Measurements from ENCODE around the gene DAPK2. TPM values are rescaled to one million over a fixed set of nuclear protein-coding genes. Genes with fewer than 3 reads are reported as not detected.
"Not testable (repeated sequence)": the region's sequence is repeated elsewhere in the genome, so short reads cannot be mapped to it uniquely, and the experiment has no call there.

DAPK2 gene
- polyA plus RNA-seq, 1 of the 3 experiments (the other 2 are of a cell fraction), result 1.4 TPM

DNA sequence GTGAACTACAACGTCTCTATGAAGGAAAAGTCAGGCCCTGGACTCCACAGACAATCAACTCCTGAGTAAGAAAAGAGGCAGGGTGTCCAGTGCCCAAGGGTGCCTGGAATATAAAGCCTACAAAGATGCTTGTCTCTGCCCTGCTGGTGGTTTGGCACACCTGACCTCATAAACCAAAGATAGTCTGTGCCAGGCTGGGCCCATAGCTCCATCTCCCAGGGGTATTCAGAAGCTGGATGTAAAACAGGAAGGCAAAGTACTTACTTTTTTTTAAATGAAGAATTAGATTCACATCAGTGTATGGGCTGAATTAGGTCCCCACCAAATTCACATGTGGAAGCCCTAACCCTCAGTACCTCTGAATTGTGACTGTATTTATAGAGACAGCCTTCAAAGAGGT is 146.0 kb downstream of the DAPK2 start:
- Histone ChIP-seq H3K27me3 (ENCODE audit: insufficient read depth) (no peaks in the 10 kb centered on the region), H2AFZ (ENCODE audit: low read depth) (no peak overlapping the region), H3K9me2 (no peaks in the 10 kb centered on the region), H3K4me1 (ENCODE audit: control insufficient read depth in 1 of 2, insufficient read depth in 2 of 2, low read depth in 1 of 2, low read length in 1 of 2) (no peaks in the 10 kb centered on the region; a peak in 1 of 4 replicates), H4K20me1 (ENCODE audit: insufficient read depth) (no peaks in the 10 kb centered on the region), H3F3A (replicated peaks; ENCODE audit: insufficient read depth) (peaks cover 4% of the 10 kb centered on the region), H3K4me3 (ENCODE audit: low read depth in 2 of 2, low read length in 1 of 2) (no peak overlapping the region), H3K4me2 (no peak overlapping the region), H3K27ac (ENCODE audit: low read depth in 2 of 2, low read length in 1 of 2) (no peak overlapping the region), H3K79me2 (ENCODE audit: insufficient read depth) (no peaks in the 10 kb centered on the region), H3K9me3 (no peaks in the 10 kb centered on the region), H3K36me3 (replicated peaks in 1 of 2; ENCODE audit: control insufficient read depth in 1 of 2, insufficient read depth in 2 of 2, low read length in 1 of 2) (no peaks in the 10 kb centered on the region), H3K9ac (no peak overlapping the region)
- DNase-seq, result no peak
- POLR2A ChIA-PET, result no interaction called here
- 77% methylated on average over 1 of the region's 1 CpG for WGBS (ENCODE audit: low lambda C conversion rate)
- TF ChIP-seq RFX5 (IDR thresholded peaks at IDR 0.05; ENCODE audit: low read length) (no peak), POLR2AphosphoS5 (IDR thresholded peaks at IDR 0.05; ENCODE audit: low read depth, low read length) (no peak), JUND (IDR thresholded peaks at IDR 0.05) (no peak), MXI1 (IDR thresholded peaks at IDR 0.05; ENCODE audit: low read depth, low read length) (no peak), CHD2 (IDR thresholded peaks at IDR 0.05; ENCODE audit: low read length, partially characterized antibody) (no peak), GABPA (IDR thresholded peaks at IDR 0.05; ENCODE audit: low read depth) (no peak)
- TF ChIP-seq, protein P1, sequence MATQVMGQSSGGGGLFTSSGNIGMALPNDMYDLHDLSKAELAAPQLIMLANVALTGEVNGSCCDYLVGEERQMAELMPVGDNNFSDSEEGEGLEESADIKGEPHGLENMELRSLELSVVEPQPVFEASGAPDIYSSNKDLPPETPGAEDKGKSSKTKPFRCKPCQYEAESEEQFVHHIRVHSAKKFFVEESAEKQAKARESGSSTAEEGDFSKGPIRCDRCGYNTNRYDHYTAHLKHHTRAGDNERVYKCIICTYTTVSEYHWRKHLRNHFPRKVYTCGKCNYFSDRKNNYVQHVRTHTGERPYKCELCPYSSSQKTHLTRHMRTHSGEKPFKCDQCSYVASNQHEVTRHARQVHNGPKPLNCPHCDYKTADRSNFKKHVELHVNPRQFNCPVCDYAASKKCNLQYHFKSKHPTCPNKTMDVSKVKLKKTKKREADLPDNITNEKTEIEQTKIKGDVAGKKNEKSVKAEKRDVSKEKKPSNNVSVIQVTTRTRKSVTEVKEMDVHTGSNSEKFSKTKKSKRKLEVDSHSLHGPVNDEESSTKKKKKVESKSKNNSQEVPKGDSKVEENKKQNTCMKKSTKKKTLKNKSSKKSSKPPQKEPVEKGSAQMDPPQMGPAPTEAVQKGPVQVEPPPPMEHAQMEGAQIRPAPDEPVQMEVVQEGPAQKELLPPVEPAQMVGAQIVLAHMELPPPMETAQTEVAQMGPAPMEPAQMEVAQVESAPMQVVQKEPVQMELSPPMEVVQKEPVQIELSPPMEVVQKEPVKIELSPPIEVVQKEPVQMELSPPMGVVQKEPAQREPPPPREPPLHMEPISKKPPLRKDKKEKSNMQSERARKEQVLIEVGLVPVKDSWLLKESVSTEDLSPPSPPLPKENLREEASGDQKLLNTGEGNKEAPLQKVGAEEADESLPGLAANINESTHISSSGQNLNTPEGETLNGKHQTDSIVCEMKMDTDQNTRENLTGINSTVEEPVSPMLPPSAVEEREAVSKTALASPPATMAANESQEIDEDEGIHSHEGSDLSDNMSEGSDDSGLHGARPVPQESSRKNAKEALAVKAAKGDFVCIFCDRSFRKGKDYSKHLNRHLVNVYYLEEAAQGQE (IDR thresholded peaks at IDR 0.05; ENCODE audit: low read depth, low read length), result no peak
- TF ChIP-seq, protein P2, sequence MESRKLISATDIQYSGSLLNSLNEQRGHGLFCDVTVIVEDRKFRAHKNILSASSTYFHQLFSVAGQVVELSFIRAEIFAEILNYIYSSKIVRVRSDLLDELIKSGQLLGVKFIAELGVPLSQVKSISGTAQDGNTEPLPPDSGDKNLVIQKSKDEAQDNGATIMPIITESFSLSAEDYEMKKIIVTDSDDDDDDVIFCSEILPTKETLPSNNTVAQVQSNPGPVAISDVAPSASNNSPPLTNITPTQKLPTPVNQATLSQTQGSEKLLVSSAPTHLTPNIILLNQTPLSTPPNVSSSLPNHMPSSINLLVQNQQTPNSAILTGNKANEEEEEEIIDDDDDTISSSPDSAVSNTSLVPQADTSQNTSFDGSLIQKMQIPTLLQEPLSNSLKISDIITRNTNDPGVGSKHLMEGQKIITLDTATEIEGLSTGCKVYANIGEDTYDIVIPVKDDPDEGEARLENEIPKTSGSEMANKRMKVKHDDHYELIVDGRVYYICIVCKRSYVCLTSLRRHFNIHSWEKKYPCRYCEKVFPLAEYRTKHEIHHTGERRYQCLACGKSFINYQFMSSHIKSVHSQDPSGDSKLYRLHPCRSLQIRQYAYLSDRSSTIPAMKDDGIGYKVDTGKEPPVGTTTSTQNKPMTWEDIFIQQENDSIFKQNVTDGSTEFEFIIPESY (IDR thresholded peaks at IDR 0.05; ENCODE audit: borderline replicate concordance, low read depth), result no peak
- TF ChIP-seq, protein P3, sequence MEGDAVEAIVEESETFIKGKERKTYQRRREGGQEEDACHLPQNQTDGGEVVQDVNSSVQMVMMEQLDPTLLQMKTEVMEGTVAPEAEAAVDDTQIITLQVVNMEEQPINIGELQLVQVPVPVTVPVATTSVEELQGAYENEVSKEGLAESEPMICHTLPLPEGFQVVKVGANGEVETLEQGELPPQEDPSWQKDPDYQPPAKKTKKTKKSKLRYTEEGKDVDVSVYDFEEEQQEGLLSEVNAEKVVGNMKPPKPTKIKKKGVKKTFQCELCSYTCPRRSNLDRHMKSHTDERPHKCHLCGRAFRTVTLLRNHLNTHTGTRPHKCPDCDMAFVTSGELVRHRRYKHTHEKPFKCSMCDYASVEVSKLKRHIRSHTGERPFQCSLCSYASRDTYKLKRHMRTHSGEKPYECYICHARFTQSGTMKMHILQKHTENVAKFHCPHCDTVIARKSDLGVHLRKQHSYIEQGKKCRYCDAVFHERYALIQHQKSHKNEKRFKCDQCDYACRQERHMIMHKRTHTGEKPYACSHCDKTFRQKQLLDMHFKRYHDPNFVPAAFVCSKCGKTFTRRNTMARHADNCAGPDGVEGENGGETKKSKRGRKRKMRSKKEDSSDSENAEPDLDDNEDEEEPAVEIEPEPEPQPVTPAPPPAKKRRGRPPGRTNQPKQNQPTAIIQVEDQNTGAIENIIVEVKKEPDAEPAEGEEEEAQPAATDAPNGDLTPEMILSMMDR (IDR thresholded peaks at IDR 0.05), result no peak
- TF ChIP-seq, protein P4, sequence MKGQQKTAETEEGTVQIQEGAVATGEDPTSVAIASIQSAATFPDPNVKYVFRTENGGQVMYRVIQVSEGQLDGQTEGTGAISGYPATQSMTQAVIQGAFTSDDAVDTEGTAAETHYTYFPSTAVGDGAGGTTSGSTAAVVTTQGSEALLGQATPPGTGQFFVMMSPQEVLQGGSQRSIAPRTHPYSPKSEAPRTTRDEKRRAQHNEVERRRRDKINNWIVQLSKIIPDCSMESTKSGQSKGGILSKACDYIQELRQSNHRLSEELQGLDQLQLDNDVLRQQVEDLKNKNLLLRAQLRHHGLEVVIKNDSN (IDR thresholded peaks at IDR 0.05; ENCODE audit: borderline replicate concordance, low read depth), result no peak
- TF ChIP-seq, protein P5, sequence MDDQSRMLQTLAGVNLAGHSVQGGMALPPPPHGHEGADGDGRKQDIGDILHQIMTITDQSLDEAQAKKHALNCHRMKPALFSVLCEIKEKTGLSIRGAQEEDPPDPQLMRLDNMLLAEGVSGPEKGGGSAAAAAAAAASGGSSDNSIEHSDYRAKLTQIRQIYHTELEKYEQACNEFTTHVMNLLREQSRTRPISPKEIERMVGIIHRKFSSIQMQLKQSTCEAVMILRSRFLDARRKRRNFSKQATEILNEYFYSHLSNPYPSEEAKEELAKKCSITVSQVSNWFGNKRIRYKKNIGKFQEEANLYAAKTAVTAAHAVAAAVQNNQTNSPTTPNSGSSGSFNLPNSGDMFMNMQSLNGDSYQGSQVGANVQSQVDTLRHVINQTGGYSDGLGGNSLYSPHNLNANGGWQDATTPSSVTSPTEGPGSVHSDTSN (IDR thresholded peaks at IDR 0.05), result no peak
- CTCF ChIA-PET, result interaction anchor here (1.5 to 1.9 kb wide), 2 partner anchors 10 to 45 kb away, joined by 3 to 8 read pairs; no protein-coding TSS in a partner anchor

DNA sequence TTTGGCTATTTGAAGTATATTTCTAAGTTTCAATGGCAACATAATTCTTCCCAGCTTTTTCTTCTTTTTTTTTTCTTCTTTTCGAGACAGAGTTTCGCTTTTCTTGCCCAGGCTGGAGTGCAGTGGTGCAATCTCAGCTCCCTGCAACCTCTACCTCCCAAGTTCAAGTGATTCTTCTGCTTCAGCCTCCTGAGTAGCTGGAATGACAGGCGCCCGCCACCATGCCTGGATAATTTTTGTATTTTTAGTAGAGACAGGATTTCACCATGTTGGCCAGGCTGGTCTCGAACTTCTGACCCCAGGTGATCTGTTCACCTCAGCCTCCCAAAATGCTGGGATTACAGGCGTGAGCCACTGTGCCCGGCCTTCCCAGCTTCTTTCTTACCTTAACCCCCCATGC is 146.7 kb downstream of the DAPK2 start:
- DNase-seq; H3K4me2 ChIP-seq; H3K27me3 ChIP-seq (ENCODE audit: insufficient read depth); H3K9me3 ChIP-seq; H3K79me2 ChIP-seq (ENCODE audit: insufficient read depth); H3K4me1 ChIP-seq (ENCODE audit: control insufficient read depth in 1 of 2, insufficient read depth in 2 of 2, low read depth in 1 of 2, low read length in 1 of 2); H3K27ac ChIP-seq (ENCODE audit: low read depth in 2 of 2, low read length in 1 of 2); H3K9ac ChIP-seq; H3K36me3 ChIP-seq (replicated peaks in 1 of 2; ENCODE audit: control insufficient read depth in 1 of 2, insufficient read depth in 2 of 2, low read length in 1 of 2); H3K9me2 ChIP-seq; H3K4me3 ChIP-seq (ENCODE audit: low read depth in 2 of 2, low read length in 1 of 2); H2AFZ ChIP-seq (ENCODE audit: low read depth); H4K20me1 ChIP-seq (ENCODE audit: insufficient read depth); POLR2A ChIA-PET; H3F3A ChIP-seq (replicated peaks; ENCODE audit: insufficient read depth): not testable (repeated sequence)
- 91% methylated on average over 7 of the region's 7 CpGs for WGBS (ENCODE audit: low lambda C conversion rate)
- CTCF ChIA-PET, result interaction anchor here (1.5 to 1.9 kb wide), 4 partner anchors 9 to 290 kb away, joined by 3 to 8 read pairs (median 4); no protein-coding TSS in a partner anchor

Data from SK-N-SH (cell line).